Esophagus muscularis mucosa (tissue), 3 donors: ENCODE measurements around the gene METRNL.

ENCODE experiments used
- POLR2AphosphoS5 ChIP-seq, 2 donors: sonication (generic); formaldehyde crosslinking; IDR thresholded peaks; one replicate each; pipeline ENCODE4 v1.6.1; 2017; ENCODE audit warnings: antibody characterized with exemption in 2 of 2
- TF ChIP-seq, protein P1 (sequence below), 3 experiments: fragments of 200-600 bp in 2 of 3; fragments of 450-650 bp in 1 of 3; sonication (generic) in 2 of 3; IDR thresholded peaks; one replicate each; pipeline ENCODE4 v1.5.1; 2017 to 2019; ENCODE audit warnings: antibody characterized with exemption in 3 of 3, mild to moderate bottlenecking in 2 of 3, moderate library complexity in 1 of 3

GRCh38 chr17:83086907-83087787 lies 7.7 kb downstream of the METRNL start:
- TF ChIP-seq, protein P1, sequence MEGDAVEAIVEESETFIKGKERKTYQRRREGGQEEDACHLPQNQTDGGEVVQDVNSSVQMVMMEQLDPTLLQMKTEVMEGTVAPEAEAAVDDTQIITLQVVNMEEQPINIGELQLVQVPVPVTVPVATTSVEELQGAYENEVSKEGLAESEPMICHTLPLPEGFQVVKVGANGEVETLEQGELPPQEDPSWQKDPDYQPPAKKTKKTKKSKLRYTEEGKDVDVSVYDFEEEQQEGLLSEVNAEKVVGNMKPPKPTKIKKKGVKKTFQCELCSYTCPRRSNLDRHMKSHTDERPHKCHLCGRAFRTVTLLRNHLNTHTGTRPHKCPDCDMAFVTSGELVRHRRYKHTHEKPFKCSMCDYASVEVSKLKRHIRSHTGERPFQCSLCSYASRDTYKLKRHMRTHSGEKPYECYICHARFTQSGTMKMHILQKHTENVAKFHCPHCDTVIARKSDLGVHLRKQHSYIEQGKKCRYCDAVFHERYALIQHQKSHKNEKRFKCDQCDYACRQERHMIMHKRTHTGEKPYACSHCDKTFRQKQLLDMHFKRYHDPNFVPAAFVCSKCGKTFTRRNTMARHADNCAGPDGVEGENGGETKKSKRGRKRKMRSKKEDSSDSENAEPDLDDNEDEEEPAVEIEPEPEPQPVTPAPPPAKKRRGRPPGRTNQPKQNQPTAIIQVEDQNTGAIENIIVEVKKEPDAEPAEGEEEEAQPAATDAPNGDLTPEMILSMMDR (IDR thresholded peaks at IDR 0.05): no peak
- TF ChIP-seq POLR2AphosphoS5 (IDR thresholded peaks at IDR 0.05): no peak
